HEK293 (cell line): ENCODE measurements around the gene IREB2.

Source experiments
- CTCF ChIA-PET: fragments of 350-600 bp; formaldehyde crosslinking; extraction: SDS; loops from one replicate; lab custom pipeline; 2021; ENCODE audit warnings: antibody characterized with exemption; lab: Yijun Ruan, JAX
- POLR2A ChIA-PET: fragments of 300-600 bp; formaldehyde crosslinking; extraction: SDS; loops from one replicate; lab custom pipeline; 2020; ENCODE audit warnings: antibody characterized with exemption, inconsistent platforms; lab: Yijun Ruan, JAX
- H3K27ac ChIP-seq: fragments of 200-500 bp; sonication (Bioruptor generic); 2 replicates; pipeline ENCODE4 v1.5.1; 2014; ENCODE audit warnings: low read depth, low read length, control low read depth, inconsistent platforms; ENCODE audit errors: extremely low read depth
- H3K36me3 ChIP-seq, 2 experiments: fragments of 200-500 bp in 1 of 2; sonication (Bioruptor generic) in 1 of 2; 1 replicate in 1 of 2; 2 replicates in 1 of 2; pipeline ENCODE4 v1.5.1; 2014 to 2017; ENCODE audit warnings: inconsistent platforms in 2 of 2, low read length in 2 of 2; ENCODE audit not compliant: control insufficient read depth in 2 of 2, insufficient read depth in 1 of 2
- H3K4me1 ChIP-seq: fragments of 200-500 bp; sonication (Bioruptor generic); 2 replicates; pipeline ENCODE4 v1.5.1; 2014; ENCODE audit warnings: mild to moderate bottlenecking, low read length, inconsistent platforms; ENCODE audit not compliant: control insufficient read depth, insufficient read depth
- H3K4me3 ChIP-seq: 2 replicates; pipeline ENCODE4 v1.5.1; 2011; ENCODE audit warnings: low read depth, mild to moderate bottlenecking, control low read depth, low read length, moderate library complexity
- H3K9me3 ChIP-seq: fragments of 200-500 bp; sonication (Bioruptor generic); 2 replicates; pipeline ENCODE4 v1.5.1; 2014; ENCODE audit warnings: low read depth, low read length, inconsistent platforms; ENCODE audit not compliant: control insufficient read depth, insufficient read depth
- GLI2 ChIP-seq: fragments of 450-650 bp; formaldehyde crosslinking; IDR thresholded peaks from 2 replicates; pipeline ENCODE4; 2017; ENCODE audit warnings: missing biosample characterization, missing genetic modification characterization, low read depth, borderline replicate concordance
- IKZF3 ChIP-seq: fragments of 450-650 bp; IDR thresholded peaks from 2 replicates; pipeline ENCODE4 v1.5.0; 2018; ENCODE audit warnings: missing biosample characterization, mild to moderate bottlenecking, missing genetic modification characterization, moderate library complexity
- MYNN ChIP-seq: fragments of 450-650 bp; formaldehyde crosslinking; IDR thresholded peaks from 2 replicates; pipeline ENCODE4 v1.5.1; 2016; ENCODE audit warnings: missing biosample characterization, missing genetic modification characterization, borderline replicate concordance
- MZF1 ChIP-seq: fragments of 450-650 bp; formaldehyde crosslinking; IDR thresholded peaks from 2 replicates; pipeline ENCODE4 v1.5.1; 2017; ENCODE audit warnings: missing biosample characterization, missing genetic modification characterization, borderline replicate concordance
- PRDM6 ChIP-seq: fragments of 450-650 bp; formaldehyde crosslinking; IDR thresholded peaks from 2 replicates; pipeline ENCODE4 v1.5.1; 2017; ENCODE audit warnings: missing biosample characterization, missing genetic modification characterization
- TRIM28 ChIP-seq: IDR thresholded peaks from 2 replicates; pipeline ENCODE4 v1.6.1; 2011; ENCODE audit warnings: low read length, control low read depth, borderline replicate concordance
- WT1 ChIP-seq: fragments of 450-650 bp; formaldehyde crosslinking; IDR thresholded peaks from 2 replicates; pipeline ENCODE4 v1.5.1; 2016; ENCODE audit warnings: missing biosample characterization, missing genetic modification characterization
- ZBTB17 ChIP-seq: fragments of 450-650 bp; formaldehyde crosslinking; IDR thresholded peaks from 2 replicates; pipeline ENCODE4 v1.5.1; 2016; ENCODE audit warnings: missing biosample characterization, missing genetic modification characterization
- ZNF10 ChIP-seq: fragments of 450-650 bp; formaldehyde crosslinking; IDR thresholded peaks from 2 replicates; pipeline ENCODE4 v1.5.1; 2017; ENCODE audit warnings: missing biosample characterization, missing genetic modification characterization
- ZNF121 ChIP-seq: fragments of 450-650 bp; formaldehyde crosslinking; IDR thresholded peaks from 2 replicates; pipeline ENCODE4 v1.5.1; 2016; ENCODE audit warnings: missing biosample characterization, missing genetic modification characterization
- ZNF223 ChIP-seq: fragments of 450-650 bp; formaldehyde crosslinking; IDR thresholded peaks from 2 replicates; pipeline ENCODE4 v1.5.1; 2016; ENCODE audit warnings: missing biosample characterization, missing genetic modification characterization
- ZNF239 ChIP-seq: fragments of 450-650 bp; formaldehyde crosslinking; IDR thresholded peaks from 2 replicates; pipeline ENCODE4 v1.5.1; 2016; ENCODE audit warnings: missing biosample characterization, missing genetic modification characterization
- ZNF426 ChIP-seq: fragments of 450-650 bp; formaldehyde crosslinking; IDR thresholded peaks from 2 replicates; pipeline ENCODE4 v1.5.1; 2017; ENCODE audit warnings: missing biosample characterization, missing genetic modification characterization, mild to moderate bottlenecking, inconsistent platforms, moderate library complexity
- ZNF518A ChIP-seq: fragments of 450-650 bp; formaldehyde crosslinking; conservative IDR thresholded peaks from 2 replicates; pipeline ENCODE4 v1.5.1; 2016; ENCODE audit warnings: low read depth, missing biosample characterization, missing genetic modification characterization
- ZNF530 ChIP-seq: fragments of 450-650 bp; formaldehyde crosslinking; IDR thresholded peaks from 2 replicates; pipeline ENCODE4 v1.5.1; 2016; ENCODE audit warnings: low read depth, missing biosample characterization, missing genetic modification characterization
- ZNF560 ChIP-seq: fragments of 450-650 bp; formaldehyde crosslinking; IDR thresholded peaks from 2 replicates; pipeline ENCODE4 v1.5.1; 2017; ENCODE audit warnings: missing biosample characterization, missing genetic modification characterization, borderline replicate concordance
- ZNF571 ChIP-seq: fragments of 450-650 bp; formaldehyde crosslinking; IDR thresholded peaks from 2 replicates; pipeline ENCODE4 v1.5.0; 2017; ENCODE audit warnings: missing biosample characterization, missing genetic modification characterization
- ZNF701 ChIP-seq: fragments of 450-650 bp; formaldehyde crosslinking; IDR thresholded peaks from 2 replicates; pipeline ENCODE4 v1.5.1; 2016; ENCODE audit warnings: missing biosample characterization, missing genetic modification characterization
- ZNF707 ChIP-seq: fragments of 450-650 bp; formaldehyde crosslinking; IDR thresholded peaks from 2 replicates; pipeline ENCODE4 v1.5.1; 2016; ENCODE audit warnings: missing biosample characterization, missing genetic modification characterization
- ZNF776 ChIP-seq: fragments of 450-650 bp; formaldehyde crosslinking; IDR thresholded peaks from 2 replicates; pipeline ENCODE4 v1.5.0; 2017; ENCODE audit warnings: missing biosample characterization, missing genetic modification characterization, borderline replicate concordance
- ZXDB ChIP-seq: fragments of 450-650 bp; formaldehyde crosslinking; IDR thresholded peaks from 2 replicates; pipeline ENCODE4 v1.5.1; 2016; ENCODE audit warnings: missing biosample characterization, missing genetic modification characterization

Gene IREB2

GRCh38 chr15:78452485-78452884, 14.5 kb downstream of the IREB2 start:
- Histone ChIP-seq H3K9me3 (no peaks in the 10 kb centered on the region), H3K4me3 (no peak overlapping the region), H3K4me1 (peaks cover 60% of the 10 kb centered on the region), H3K27ac (no peak overlapping the region), H3K36me3 (peaks cover under 1 to 15% of the 10 kb centered on the region in 2 experiments; a peak in 2 of 3 replicates)
- ChIA-PET CTCF (interaction anchor here (1.0 to 1.3 kb wide), 3 partner anchors 15 to 30 kb away, joined by 3 to 6 read pairs (median 4); partner anchors contain the start of gene IREB2), POLR2A (no interaction called here)
- TF ChIP-seq ZNF571 (tag by site-specific recombination) = no peak
- no peak for TF ChIP-seq ZNF239 (tag by site-specific recombination)
- peak; percentile 62; the same call in 1 of the 2 replicates for TF ChIP-seq ZNF121 (tag by site-specific recombination)

GRCh38 chr15:78453447-78453846, 15.4 kb downstream of the IREB2 start:
- H3K4me3 ChIP-seq = no peak overlapping the region
- POLR2A ChIA-PET = no interaction called here
- H3K4me1 ChIP-seq = peaks cover 67% of the 10 kb centered on the region
- CTCF ChIA-PET = interaction anchor here (1.1 to 1.3 kb wide), 2 partner anchors 29 to 30 kb away, joined by 3 to 6 read pairs; no protein-coding TSS in a partner anchor
- TF ChIP-seq ZNF560 (tag by site-specific recombination) (no peak), ZXDB (tag by site-specific recombination) (peak; percentile 22; the same call in 1 of the 2 replicates)
- TF ChIP-seq, all 188 proteins: peak for 1
- Histone ChIP-seq H3K27ac (no peak overlapping the region), H3K36me3 (peaks cover 0 to 12% of the 10 kb centered on the region in 2 experiments; a peak in 2 of 3 replicates), H3K9me3 (no peaks in the 10 kb centered on the region)

DNA sequence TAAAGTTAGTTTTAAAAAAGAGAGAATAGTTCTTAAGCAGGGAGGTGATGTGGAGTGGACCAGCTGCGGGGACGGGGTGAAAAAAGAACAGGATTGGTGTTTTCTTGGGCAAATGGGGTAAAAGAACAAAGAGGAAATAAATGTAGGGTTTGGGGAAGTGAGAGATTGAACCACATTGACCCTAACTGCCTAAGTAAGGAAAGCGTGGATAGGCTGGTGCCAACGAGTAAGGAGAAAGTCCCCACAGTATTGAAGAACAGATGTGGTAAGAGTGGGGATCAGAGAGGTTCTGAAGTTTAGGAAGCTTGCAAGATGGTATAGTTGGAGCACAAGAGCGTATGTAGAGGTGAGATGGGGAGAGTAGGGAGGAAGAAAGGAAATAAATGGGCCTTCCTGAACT, 17.0 kb downstream of the IREB2 start:
- peaks cover 53% of the 10 kb centered on the region for H3K4me1 ChIP-seq
- CTCF ChIA-PET = no interaction called here
- H3K27ac ChIP-seq = peak overlapping the region; percentile 65

GRCh38 chr15:78455749-78456148, 17.7 kb downstream of the IREB2 start:
- H3K9me3 ChIP-seq = no peaks in the 10 kb centered on the region
- CTCF ChIA-PET = interaction anchor here (0.5 to 0.7 kb wide), 2 partner anchors 133 to 285 kb away, joined by 3 to 4 read pairs; no protein-coding TSS in a partner anchor
- peaks cover 53% of the 10 kb centered on the region for H3K4me1 ChIP-seq
- peaks cover 6 to 7% of the 10 kb centered on the region in 2 experiments for H3K36me3 ChIP-seq
- H3K4me3 ChIP-seq = no peak overlapping the region
- POLR2A ChIA-PET = no interaction called here
- H3K27ac ChIP-seq = peak overlapping the region; percentile 65
- peak; percentile 80; the same call in 1 of the 2 replicates for TF ChIP-seq ZNF10
- TF ChIP-seq TRIM28 = peak; percentile 59; the same call in 1 of the 2 replicates
- TF ChIP-seq MYNN = 0 out of 2 replicates have a peak, but pooled peaks have one; percentile 27
- no peak for TF ChIP-seq ZNF518A (tag by site-specific recombination)
- TF ChIP-seq PRDM6 (tag by site-specific recombination) = peak; percentile 72
- no peak for TF ChIP-seq ZNF426 (tag by site-specific recombination)
- no peak for TF ChIP-seq ZNF223 (tag by site-specific recombination)
- TF ChIP-seq ZBTB17 (tag by site-specific recombination) = peak; percentile 72
- TF ChIP-seq ZNF707 (tag by site-specific recombination) = no peak
- peak; percentile 69 for TF ChIP-seq IKZF3
- peak; percentile 56; the same call in 1 of the 2 replicates for TF ChIP-seq WT1 (tag by site-specific recombination)
- TF ChIP-seq ZNF701 (tag by site-specific recombination) = no peak
- no peak for TF ChIP-seq ZNF530 (tag by site-specific recombination)
- no peak for TF ChIP-seq ZNF776 (tag by site-specific recombination)

More for the DNA sequence above, 17.0 kb downstream of the IREB2 start:
- POLR2A ChIA-PET = no interaction called here
- TF ChIP-seq MZF1 (tag by site-specific recombination) (peak; percentile 68; the same call in 1 of the 2 replicates), GLI2 (tag by site-specific recombination) (no peak)
- Histone ChIP-seq H3K4me3 (no peak overlapping the region), H3K9me3 (no peaks in the 10 kb centered on the region), H3K36me3 (peaks cover 6 to 12% of the 10 kb centered on the region in 2 experiments; a peak in 2 of 3 replicates)
